HEK293 (cell line): ENCODE measurements around the gene RCOR2.

Experiments
- ATF2 ChIP-seq: fragments of 450-650 bp; formaldehyde crosslinking; IDR thresholded peaks from 2 replicates; pipeline ENCODE4 v1.5.1; 2016; ENCODE audit warnings: missing biosample characterization, missing genetic modification characterization, low read depth
- GLIS2 ChIP-seq: fragments of 450-650 bp; formaldehyde crosslinking; IDR thresholded peaks from 2 replicates; pipeline ENCODE4 v1.5.1; 2016; ENCODE audit warnings: missing biosample characterization, missing genetic modification characterization
- INSM2 ChIP-seq: fragments of 450-650 bp; formaldehyde crosslinking; IDR thresholded peaks from 2 replicates; pipeline ENCODE4 v1.5.1; 2016; ENCODE audit warnings: missing biosample characterization, missing genetic modification characterization
- MEIS1 ChIP-seq: sonication (generic); formaldehyde crosslinking; IDR thresholded peaks from 2 replicates; pipeline ENCODE4 v1.8.1; 2022; ENCODE audit warnings: missing genetic modification reagents, mild to moderate bottlenecking, borderline replicate concordance
- SCRT1 ChIP-seq: fragments of 450-650 bp; formaldehyde crosslinking; IDR thresholded peaks from 2 replicates; pipeline ENCODE4 v1.5.1; 2016; ENCODE audit warnings: missing biosample characterization, missing genetic modification characterization, borderline replicate concordance
- SP3 ChIP-seq: fragments of 450-650 bp; formaldehyde crosslinking; IDR thresholded peaks from 2 replicates; pipeline ENCODE4 v1.5.1; 2016; ENCODE audit warnings: missing biosample characterization, missing genetic modification characterization
- WT1 ChIP-seq: fragments of 450-650 bp; formaldehyde crosslinking; IDR thresholded peaks from 2 replicates; pipeline ENCODE4 v1.5.1; 2016; ENCODE audit warnings: missing biosample characterization, missing genetic modification characterization
- ZBTB17 ChIP-seq: fragments of 450-650 bp; formaldehyde crosslinking; IDR thresholded peaks from 2 replicates; pipeline ENCODE4 v1.5.1; 2016; ENCODE audit warnings: missing biosample characterization, missing genetic modification characterization
- ZBTB49 ChIP-seq: fragments of 450-650 bp; formaldehyde crosslinking; IDR thresholded peaks from 2 replicates; pipeline ENCODE4 v1.5.1; 2016; ENCODE audit warnings: missing biosample characterization, missing genetic modification characterization, low read depth
- ZBTB7A ChIP-seq: fragments of 450-650 bp; formaldehyde crosslinking; IDR thresholded peaks from 2 replicates; pipeline ENCODE4 v1.5.1; 2016; ENCODE audit warnings: low read depth, missing biosample characterization, missing genetic modification characterization
- ZFHX2 ChIP-seq: fragments of 450-650 bp; formaldehyde crosslinking; conservative IDR thresholded peaks from 2 replicates; pipeline ENCODE4 v1.5.1; 2016; ENCODE audit warnings: missing biosample characterization, missing genetic modification characterization
- ZNF133 ChIP-seq: fragments of 450-650 bp; formaldehyde crosslinking; IDR thresholded peaks from 2 replicates; pipeline ENCODE4 v1.5.1; 2016; ENCODE audit warnings: missing biosample characterization, missing genetic modification characterization
- ZNF148 ChIP-seq: fragments of 450-650 bp; formaldehyde crosslinking; IDR thresholded peaks from 2 replicates; pipeline ENCODE4 v1.5.0; 2017; ENCODE audit warnings: missing biosample characterization, missing genetic modification characterization, borderline replicate concordance
- ZNF155 ChIP-seq: fragments of 450-650 bp; formaldehyde crosslinking; IDR thresholded peaks from 2 replicates; pipeline ENCODE4 v1.5.1; 2016; ENCODE audit warnings: missing biosample characterization, missing genetic modification characterization
- ZNF239 ChIP-seq: fragments of 450-650 bp; formaldehyde crosslinking; IDR thresholded peaks from 2 replicates; pipeline ENCODE4 v1.5.1; 2016; ENCODE audit warnings: missing biosample characterization, missing genetic modification characterization
- ZNF280C ChIP-seq: fragments of 450-650 bp; formaldehyde crosslinking; IDR thresholded peaks from 2 replicates; pipeline ENCODE4 v1.5.1; 2016; ENCODE audit warnings: missing biosample characterization, missing genetic modification characterization
- ZNF394 ChIP-seq: fragments of 450-650 bp; formaldehyde crosslinking; IDR thresholded peaks from 2 replicates; pipeline ENCODE4 v1.5.1; 2016; ENCODE audit warnings: missing biosample characterization, missing genetic modification characterization, mild to moderate bottlenecking, moderate library complexity, borderline replicate concordance
- ZNF423 ChIP-seq: fragments of 450-650 bp; formaldehyde crosslinking; IDR thresholded peaks from 2 replicates; pipeline ENCODE4 v1.5.1; 2016; ENCODE audit warnings: missing biosample characterization, missing genetic modification characterization
- ZNF514 ChIP-seq: fragments of 450-650 bp; formaldehyde crosslinking; IDR thresholded peaks from 2 replicates; pipeline ENCODE4 v1.5.1; 2016; ENCODE audit warnings: missing biosample characterization, missing genetic modification characterization
- ZNF580 ChIP-seq: fragments of 450-650 bp; formaldehyde crosslinking; IDR thresholded peaks from 2 replicates; pipeline ENCODE4 v1.5.1; 2016; ENCODE audit warnings: missing biosample characterization, missing genetic modification characterization
- ZNF600 ChIP-seq: fragments of 450-650 bp; formaldehyde crosslinking; IDR thresholded peaks from 2 replicates; pipeline ENCODE4 v1.5.1; 2016; ENCODE audit warnings: missing biosample characterization, missing genetic modification characterization
- ZNF623 ChIP-seq: fragments of 450-650 bp; formaldehyde crosslinking; IDR thresholded peaks from 2 replicates; pipeline ENCODE4 v1.5.1; 2016; ENCODE audit warnings: missing biosample characterization, missing genetic modification characterization
- ZNF629 ChIP-seq: fragments of 450-650 bp; formaldehyde crosslinking; IDR thresholded peaks from 2 replicates; pipeline ENCODE4 v1.5.1; 2017; ENCODE audit warnings: missing biosample characterization, missing genetic modification characterization
- ZNF664 ChIP-seq: fragments of 450-650 bp; formaldehyde crosslinking; IDR thresholded peaks from 2 replicates; pipeline ENCODE4 v1.5.1; 2016; ENCODE audit warnings: missing biosample characterization, missing genetic modification characterization
- ZNF747 ChIP-seq: fragments of 450-650 bp; formaldehyde crosslinking; IDR thresholded peaks from 2 replicates; pipeline ENCODE4 v1.5.1; 2016; ENCODE audit warnings: missing biosample characterization, missing genetic modification characterization
- ZNF776 ChIP-seq: fragments of 450-650 bp; formaldehyde crosslinking; IDR thresholded peaks from 2 replicates; pipeline ENCODE4 v1.5.0; 2017; ENCODE audit warnings: missing biosample characterization, missing genetic modification characterization, borderline replicate concordance
- ZNF837 ChIP-seq: fragments of 450-650 bp; formaldehyde crosslinking; IDR thresholded peaks from 2 replicates; pipeline ENCODE4 v1.5.1; 2016; ENCODE audit warnings: missing biosample characterization, missing genetic modification characterization

RCOR2 gene

GRCh38 chr11:63938479-63939396, 21.8 kb upstream of the RCOR2 start, which contains the start of gene NAA40 (continued):
- no peak for TF ChIP-seq ZNF747 (tag by site-specific recombination)
- TF ChIP-seq ZNF155 (tag by site-specific recombination): no peak
- TF ChIP-seq ATF2 (tag by site-specific recombination): no peak
- peak; percentile 85 for TF ChIP-seq ZBTB17 (tag by site-specific recombination)
- TF ChIP-seq ZNF133 (tag by site-specific recombination): no peak
- no peak for TF ChIP-seq ZNF776 (tag by site-specific recombination)
- peak; percentile 77 for TF ChIP-seq SP3 (tag by site-specific recombination)
- TF ChIP-seq GLIS2 (tag by site-specific recombination): peak; percentile 89
- no peak for TF ChIP-seq ZBTB7A (tag by site-specific recombination)
- peak; percentile 32; the same call in 1 of the 2 replicates for TF ChIP-seq ZFHX2 (tag by site-specific recombination)
- TF ChIP-seq ZBTB49 (tag by site-specific recombination): no peak
- peak; percentile 96 for TF ChIP-seq ZNF394 (tag by site-specific recombination)
- no peak for TF ChIP-seq ZNF148 (tag by site-specific recombination)
- no peak for TF ChIP-seq ZNF580
- peak; percentile 62; the same call in 1 of the 2 replicates for TF ChIP-seq ZNF423
- TF ChIP-seq ZNF664: no peak
- no peak for TF ChIP-seq ZNF623 (tag by site-specific recombination)
- no peak for TF ChIP-seq ZNF837 (tag by site-specific recombination)
- TF ChIP-seq WT1 (tag by site-specific recombination): peak; percentile 53; the same call in 1 of the 2 replicates
- TF ChIP-seq ZNF629 (tag by site-specific recombination): peak; percentile 32; the same call in 1 of the 2 replicates
- no peak for TF ChIP-seq MEIS1 (CRISPR knock-in tag)
- no peak for TF ChIP-seq SCRT1 (tag by site-specific recombination)
- no peak for TF ChIP-seq ZNF239
- 0 out of 2 replicates have a peak, but pooled peaks have one; percentile 18 for TF ChIP-seq INSM2
- TF ChIP-seq ZNF280C (tag by site-specific recombination): no peak
- TF ChIP-seq ZNF600: peak; percentile 85
- TF ChIP-seq ZNF514 (tag by site-specific recombination): no peak
